Upper lobe of left lung (tissue), 4 donors: ENCODE measurements around the gene NAA40.

Experiments
- CTCF ChIP-seq, 6 experiments: fragments of 450-650 bp in 4 of 6; fragments of 200-600 bp in 2 of 6; sonication (generic) in 2 of 6; IDR thresholded peaks; one replicate each; pipeline ENCODE4 v1.5.1; 2016 to 2019; ENCODE audit warnings: antibody characterized with exemption in 6 of 6
- POLR2AphosphoS5 ChIP-seq, 2 donors: sonication (generic); formaldehyde crosslinking; IDR thresholded peaks; one replicate each; pipeline ENCODE4 v1.5.1; 2017; ENCODE audit warnings: antibody characterized with exemption in 2 of 2

GRCh38 chr11:63961608-63962412, 23.0 kb downstream of the NAA40 start:
- TF ChIP-seq CTCF (IDR thresholded peaks at IDR 0.05) (no peak), POLR2AphosphoS5 (IDR thresholded peaks at IDR 0.05) (no peak)
